Measurements from ENCODE around the gene SPSB4.

Gene SPSB4

GRCh38 chr3:141100531-141101320 is 49.6 kb downstream of the SPSB4 start:
- no peak overlapping the region for H2AFZ ChIP-seq (ENCODE audit: low read depth, low read length, severe bottlenecking)
- no peak overlapping the region for H3K4me3 ChIP-seq (ENCODE audit: insufficient read depth, low read length, poor library complexity, severe bottlenecking)
- H3K4me2 ChIP-seq (ENCODE audit: low read depth, low read length, poor library complexity, severe bottlenecking) = no peak overlapping the region
- no peaks in the 10 kb centered on the region for H3K9me3 ChIP-seq (ENCODE audit: insufficient read depth, low read length)
- no peaks in the 10 kb centered on the region for H3K79me2 ChIP-seq (ENCODE audit: insufficient read depth, low read length)
- H3K27ac ChIP-seq (ENCODE audit: low read depth, low read length) = no peak overlapping the region
- no peaks in the 10 kb centered on the region for H3K27me3 ChIP-seq (ENCODE audit: low read length)
- no peaks in the 10 kb centered on the region for H3K9me2 ChIP-seq (replicated peaks; ENCODE audit: insufficient read depth, low read length)
- H3F3A ChIP-seq (ENCODE audit: insufficient read depth) = no peaks in the 10 kb centered on the region
- no peak overlapping the region for H3K9ac ChIP-seq (ENCODE audit: low read length)
- no peaks in the 10 kb centered on the region for H4K20me1 ChIP-seq (ENCODE audit: low read depth, low read length)
- TF ChIP-seq EZH2phosphoT487 (conservative IDR thresholded peaks at IDR 0.05; ENCODE audit: low read length) = no peak
- no peaks in the 10 kb centered on the region for H3K36me3 ChIP-seq (ENCODE audit: low read length)

GRCh38 chr3:141102372-141102771 is 51.2 kb downstream of the SPSB4 start:
- Histone ChIP-seq H3K4me2 (ENCODE audit: low read depth, low read length, poor library complexity, severe bottlenecking) (no peak overlapping the region), H3K36me3 (ENCODE audit: low read length) (no peaks in the 10 kb centered on the region), H3K27ac (ENCODE audit: low read depth, low read length) (no peak overlapping the region), H2AFZ (ENCODE audit: low read depth, low read length, severe bottlenecking) (no peak overlapping the region), H3K9ac (ENCODE audit: low read length) (no peak overlapping the region), H3K9me2 (replicated peaks; ENCODE audit: insufficient read depth, low read length) (no peaks in the 10 kb centered on the region), H3K9me3 (ENCODE audit: insufficient read depth, low read length) (no peaks in the 10 kb centered on the region), H3K4me3 (ENCODE audit: insufficient read depth, low read length, poor library complexity, severe bottlenecking) (no peak overlapping the region), H3K79me2 (ENCODE audit: insufficient read depth, low read length) (no peaks in the 10 kb centered on the region), H3F3A (ENCODE audit: insufficient read depth) (no peaks in the 10 kb centered on the region), H3K27me3 (ENCODE audit: low read length) (no peaks in the 10 kb centered on the region), H4K20me1 (ENCODE audit: low read depth, low read length) (no peaks in the 10 kb centered on the region)
- TF ChIP-seq EZH2phosphoT487 (conservative IDR thresholded peaks at IDR 0.05; ENCODE audit: low read length) (no peak), CTCF (IDR thresholded peaks at IDR 0.05; ENCODE audit: insufficient read depth, low read length, poor library complexity, severe bottlenecking) (no peak)

- no peaks in the 10 kb centered on the region for H3F3A ChIP-seq (ENCODE audit: insufficient read depth)
- H3K9me2 ChIP-seq (replicated peaks; ENCODE audit: insufficient read depth, low read length) = no peaks in the 10 kb centered on the region
- H3K79me2 ChIP-seq (ENCODE audit: insufficient read depth, low read length) = no peaks in the 10 kb centered on the region
- no peak overlapping the region for H3K4me3 ChIP-seq (ENCODE audit: insufficient read depth, low read length, poor library complexity, severe bottlenecking)
- no peak overlapping the region for H3K4me2 ChIP-seq (ENCODE audit: low read depth, low read length, poor library complexity, severe bottlenecking)
- H3K9ac ChIP-seq (ENCODE audit: low read length) = no peak overlapping the region
- H3K36me3 ChIP-seq (ENCODE audit: low read length) = no peaks in the 10 kb centered on the region
- no peaks in the 10 kb centered on the region for H3K27me3 ChIP-seq (ENCODE audit: low read length)
- H2AFZ ChIP-seq (ENCODE audit: low read depth, low read length, severe bottlenecking) = no peak overlapping the region
- H3K27ac ChIP-seq (ENCODE audit: low read depth, low read length) = no peak overlapping the region
- no peak for TF ChIP-seq EZH2phosphoT487 (conservative IDR thresholded peaks at IDR 0.05; ENCODE audit: low read length)
- TF ChIP-seq CTCF (IDR thresholded peaks at IDR 0.05; ENCODE audit: insufficient read depth, low read length, poor library complexity, severe bottlenecking) = no peak
- H3K9me3 ChIP-seq (ENCODE audit: insufficient read depth, low read length) = no peaks in the 10 kb centered on the region
- no peaks in the 10 kb centered on the region for H4K20me1 ChIP-seq (ENCODE audit: low read depth, low read length)
Observed at GRCh38 chr3:141103067-141103466, 51.9 kb downstream of the SPSB4 start.

- H3K36me3 ChIP-seq (ENCODE audit: low read length) = no peaks in the 10 kb centered on the region
- no peak overlapping the region for H3K9ac ChIP-seq (ENCODE audit: low read length)
- no peaks in the 10 kb centered on the region for H3F3A ChIP-seq (ENCODE audit: insufficient read depth)
- H3K4me2 ChIP-seq (ENCODE audit: low read depth, low read length, poor library complexity, severe bottlenecking) = no peak overlapping the region
- no peak overlapping the region for H2AFZ ChIP-seq (ENCODE audit: low read depth, low read length, severe bottlenecking)
- TF ChIP-seq CTCF (IDR thresholded peaks at IDR 0.05; ENCODE audit: insufficient read depth, low read length, poor library complexity, severe bottlenecking) = no peak
- no peak for TF ChIP-seq EZH2phosphoT487 (conservative IDR thresholded peaks at IDR 0.05; ENCODE audit: low read length)
- no peaks in the 10 kb centered on the region for H3K27me3 ChIP-seq (ENCODE audit: low read length)
- H3K27ac ChIP-seq (ENCODE audit: low read depth, low read length) = no peak overlapping the region
- no peaks in the 10 kb centered on the region for H3K9me3 ChIP-seq (ENCODE audit: insufficient read depth, low read length)
- H3K4me3 ChIP-seq (ENCODE audit: insufficient read depth, low read length, poor library complexity, severe bottlenecking) = no peak overlapping the region
- H4K20me1 ChIP-seq (ENCODE audit: low read depth, low read length) = no peaks in the 10 kb centered on the region
- no peaks in the 10 kb centered on the region for H3K9me2 ChIP-seq (replicated peaks; ENCODE audit: insufficient read depth, low read length)
- no peaks in the 10 kb centered on the region for H3K79me2 ChIP-seq (ENCODE audit: insufficient read depth, low read length)
Observed at GRCh38 chr3:141103503-141103902, 52.4 kb downstream of the SPSB4 start.
